Naive B cell (primary cell): ENCODE results near the gene METTL1. TPM values are rescaled to one million over a fixed set of nuclear protein-coding genes. Genes with fewer than 3 reads are reported as not detected.
"Not testable (repeated sequence)": the region's sequence is repeated elsewhere in the genome, so short reads cannot be mapped to it uniquely, and the experiment has no call there.

Experiments used
- ATAC-seq, 2 donors: fragments of 150-1000 bp; cut with Tn5 transposase; 2 replicates each; pipeline ENCODE4 v1.10.0; 2021; ENCODE audit warnings: low read depth in 2 of 2, mild to moderate bottlenecking in 2 of 2, moderate library complexity in 2 of 2
- DNase-seq: peaks from one replicate; pipeline ENCODE4 v3.0.0; 2022
- H3K27ac Mint-ChIP-seq, 6 donors: one replicate each; pipeline ENCODE4 v1.8.0; 2020 to 2022; ENCODE audit warnings: mild to moderate bottlenecking in 6 of 6, mixed read lengths in 6 of 6, moderate library complexity in 5 of 6, inconsistent platforms in 2 of 6
- H3K27me3 Mint-ChIP-seq, 3 donors: one replicate each; pipeline ENCODE4 v1.8.0; 2021 to 2022; ENCODE audit warnings: mixed read lengths in 3 of 3, mild to moderate bottlenecking in 1 of 3
- H3K36me3 Mint-ChIP-seq, 2 donors: one replicate each; pipeline ENCODE4 v1.8.0; 2020 to 2022; ENCODE audit warnings: mixed read lengths in 2 of 2, inconsistent platforms in 1 of 2, mild to moderate bottlenecking in 1 of 2
- H3K4me1 Mint-ChIP-seq, 3 donors: one replicate each; pipeline ENCODE4 v1.8.0; 2020 to 2022; ENCODE audit warnings: mixed read lengths in 3 of 3, inconsistent platforms in 1 of 3, mild to moderate bottlenecking in 1 of 3, moderate library complexity in 1 of 3
- H3K4me3 Mint-ChIP-seq, 8 donors: one replicate each; pipeline ENCODE4 v1.8.0; 2020 to 2022; ENCODE audit warnings: mild to moderate bottlenecking in 8 of 8, mixed read lengths in 8 of 8, moderate library complexity in 8 of 8, inconsistent platforms in 2 of 8
- H3K9me3 Mint-ChIP-seq, 7 donors: one replicate each; pipeline ENCODE4 v1.8.0; 2020 to 2022; ENCODE audit warnings: mixed read lengths in 7 of 7, mild to moderate bottlenecking in 5 of 7, inconsistent platforms in 2 of 7, moderate library complexity in 1 of 7
- polyA plus RNA-seq, 6 donors: library from polyadenylated mRNA; unstranded; fragments of 300-500 nt; fragmentation: Illumina TruSeq; gene quantifications; one replicate each; pipeline ENCODE4 v1.2.3, GENCODE V29; 2021; ENCODE audit warnings: low read depth in 6 of 6

Gene METTL1
- polyA plus RNA-seq, 6 donors from 2014 or later: 6.9 to 13.2 (median 11.4) TPM

DNA sequence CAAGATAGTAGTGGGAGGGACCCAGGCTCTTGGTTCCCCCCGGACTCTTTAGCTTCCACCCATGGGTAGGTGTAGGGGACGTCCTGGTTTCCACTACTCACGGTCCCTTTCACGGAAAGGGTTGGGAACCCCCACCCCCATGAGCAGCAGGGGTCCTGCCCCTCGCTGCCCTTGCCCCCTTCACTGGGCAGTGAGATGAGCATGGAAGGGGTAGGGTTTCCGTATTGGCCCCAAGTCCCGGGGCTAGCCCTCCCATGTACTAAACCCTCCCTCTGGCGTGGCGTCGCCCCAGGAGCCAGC lies 46.1 kb downstream of the METTL1 start:
- Mint-ChIP-seq H3K36me3 (peaks cover 9 to 35% of the 10 kb centered on the region in 2 donors), H3K4me3 (peak overlapping the region in 2 of 8 donors; percentile 75 to 76), H3K27ac (peak overlapping the region in 1 of 6 donors; percentile 94), H3K27me3 (no peaks in the 10 kb centered on the region), H3K9me3 (peaks cover 0 to 3% (median 0%) of the 10 kb centered on the region in 7 donors), H3K4me1 (peaks cover 22 to 29% (median 22%) of the 10 kb centered on the region in 3 donors)
- DNase-seq: no peak
- ATAC-seq: no peak

DNA sequence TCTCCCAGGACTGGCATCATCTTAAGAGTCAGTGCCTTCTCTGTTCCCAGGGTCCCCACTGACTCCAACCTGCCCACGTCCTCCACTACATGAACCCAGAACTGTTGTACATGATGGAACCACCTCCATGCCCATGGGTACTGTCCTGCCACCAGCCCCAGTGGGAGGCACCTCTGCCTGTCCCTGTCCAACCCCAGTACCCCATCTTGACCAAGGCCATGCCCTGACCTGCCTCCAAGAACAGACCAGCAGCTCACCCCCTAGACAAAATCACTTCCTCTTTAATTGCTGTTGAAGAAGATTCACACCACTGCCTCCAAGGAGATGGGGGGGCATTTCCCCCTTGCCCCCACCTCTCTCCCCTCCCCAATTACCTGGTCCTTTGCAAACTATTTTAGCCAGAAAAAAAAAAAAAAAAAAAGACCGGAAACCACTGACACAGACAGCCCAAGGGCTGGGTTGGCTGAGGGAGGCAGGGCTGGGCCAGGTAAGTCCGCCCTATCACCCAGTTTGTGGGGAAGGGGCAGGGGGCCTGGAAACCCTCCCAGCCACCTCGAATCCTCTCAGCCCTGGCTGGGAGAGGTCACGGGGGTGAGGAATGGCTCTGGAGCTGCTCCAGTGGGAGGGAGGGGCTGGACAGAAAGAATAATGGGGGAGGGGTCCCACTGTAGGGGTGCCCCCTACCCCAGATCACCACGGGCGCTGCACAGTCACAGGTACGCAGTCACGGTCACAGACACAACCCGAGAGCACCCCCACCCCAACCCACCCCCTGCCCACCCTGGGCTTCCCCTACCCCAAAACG lies 46.8 kb downstream of the METTL1 start:
- Mint-ChIP-seq H3K36me3 (peaks cover 9 to 37% of the 10 kb centered on the region in 2 donors), H3K9me3 (peaks cover 0 to 3% (median 0%) of the 10 kb centered on the region in 7 donors), H3K4me1 (peaks cover 22 to 29% (median 22%) of the 10 kb centered on the region in 3 donors), H3K27ac (peak overlapping the region; percentile 20 to 90 (median 60)), H3K27me3 (no peaks in the 10 kb centered on the region), H3K4me3 (peak overlapping the region in 1 of 8 donors; percentile 79)
- DNase-seq: no peak
- peak; percentile 41 to 47 for ATAC-seq

DNA sequence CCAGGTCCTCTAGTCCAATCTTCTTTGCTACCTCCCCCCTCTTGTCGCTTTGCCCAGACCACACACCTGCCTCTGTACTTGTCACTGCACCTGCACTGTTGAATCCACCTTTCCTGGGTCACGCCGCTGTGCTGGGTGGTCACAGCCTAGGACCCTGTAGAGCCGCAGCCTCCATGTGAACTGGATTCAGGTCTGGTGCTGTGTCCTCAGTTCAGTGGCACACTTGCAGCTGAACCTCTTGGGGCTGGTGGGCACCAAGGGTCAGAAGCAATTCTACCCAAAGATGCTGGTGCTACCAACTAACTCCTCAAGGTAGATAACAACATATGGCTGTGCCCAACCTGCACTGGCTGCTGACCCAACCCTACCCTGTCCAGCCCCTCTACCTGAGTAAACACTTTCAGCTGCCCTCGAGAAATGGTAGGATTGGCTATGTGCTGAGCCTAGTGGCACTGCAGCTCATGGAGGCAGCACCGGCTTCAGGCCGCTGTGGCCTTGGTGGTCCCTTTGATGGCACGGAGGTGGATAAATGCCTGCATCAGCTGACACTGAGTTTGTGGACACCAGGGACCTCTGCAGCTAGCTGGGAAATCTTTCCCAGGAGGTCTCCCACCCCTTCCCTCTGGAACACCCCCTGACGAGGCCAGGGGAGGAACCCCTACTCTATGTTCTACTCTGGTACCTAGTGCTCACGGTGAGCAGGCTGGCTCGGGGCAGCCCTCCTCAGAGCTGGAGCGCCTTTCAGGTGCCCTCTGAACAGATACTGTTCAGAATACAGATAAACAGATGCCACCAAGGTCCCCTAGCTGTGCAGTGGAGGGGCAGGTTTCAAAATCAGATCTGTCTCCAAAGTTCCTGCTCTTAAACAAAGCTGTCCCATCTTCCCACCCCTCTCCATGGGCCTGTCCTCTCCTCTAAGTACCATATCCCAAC lies 47.6 kb downstream of the METTL1 start:
- Mint-ChIP-seq H3K4me3 (no peak overlapping the region), H3K27ac (peak overlapping the region in 5 of 6 donors; percentile 55 to 90 (median 63)), H3K36me3 (peaks cover 15 to 46% of the 10 kb centered on the region in 2 donors), H3K27me3 (no peaks in the 10 kb centered on the region), H3K9me3 (peaks cover 0 to 3% (median 0%) of the 10 kb centered on the region in 7 donors), H3K4me1 (peaks cover 22 to 31% (median 27%) of the 10 kb centered on the region in 3 donors)
- ATAC-seq (no peak), DNase-seq (no peak)

DNA sequence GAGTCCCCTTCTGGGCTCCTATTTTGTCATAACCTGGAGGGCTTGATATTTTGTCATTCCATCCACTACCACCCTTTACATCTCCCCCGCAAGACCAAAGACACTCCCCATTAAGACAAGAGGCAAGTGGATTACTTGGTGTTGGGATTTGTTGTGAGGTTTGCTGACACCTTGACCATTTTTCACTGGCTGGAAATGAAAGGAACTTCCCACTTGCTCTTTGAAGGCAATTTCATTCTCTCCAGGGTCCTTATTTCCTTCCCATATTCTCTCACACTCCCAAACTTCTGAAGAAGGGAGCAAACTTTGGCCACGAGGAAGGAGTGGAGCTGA lies 48.3 kb downstream of the METTL1 start:
- DNase-seq (no peak), ATAC-seq (no peak)
- Mint-ChIP-seq H3K9me3 (peaks cover 0 to 3% (median 0%) of the 10 kb centered on the region in 7 donors), H3K4me1 (peaks cover 20 to 34% (median 29%) of the 10 kb centered on the region in 3 donors), H3K27me3 (no peaks in the 10 kb centered on the region), H3K27ac (no peak overlapping the region), H3K36me3 (peaks cover 20 to 49% of the 10 kb centered on the region in 2 donors), H3K4me3 (no peak overlapping the region)

DNA sequence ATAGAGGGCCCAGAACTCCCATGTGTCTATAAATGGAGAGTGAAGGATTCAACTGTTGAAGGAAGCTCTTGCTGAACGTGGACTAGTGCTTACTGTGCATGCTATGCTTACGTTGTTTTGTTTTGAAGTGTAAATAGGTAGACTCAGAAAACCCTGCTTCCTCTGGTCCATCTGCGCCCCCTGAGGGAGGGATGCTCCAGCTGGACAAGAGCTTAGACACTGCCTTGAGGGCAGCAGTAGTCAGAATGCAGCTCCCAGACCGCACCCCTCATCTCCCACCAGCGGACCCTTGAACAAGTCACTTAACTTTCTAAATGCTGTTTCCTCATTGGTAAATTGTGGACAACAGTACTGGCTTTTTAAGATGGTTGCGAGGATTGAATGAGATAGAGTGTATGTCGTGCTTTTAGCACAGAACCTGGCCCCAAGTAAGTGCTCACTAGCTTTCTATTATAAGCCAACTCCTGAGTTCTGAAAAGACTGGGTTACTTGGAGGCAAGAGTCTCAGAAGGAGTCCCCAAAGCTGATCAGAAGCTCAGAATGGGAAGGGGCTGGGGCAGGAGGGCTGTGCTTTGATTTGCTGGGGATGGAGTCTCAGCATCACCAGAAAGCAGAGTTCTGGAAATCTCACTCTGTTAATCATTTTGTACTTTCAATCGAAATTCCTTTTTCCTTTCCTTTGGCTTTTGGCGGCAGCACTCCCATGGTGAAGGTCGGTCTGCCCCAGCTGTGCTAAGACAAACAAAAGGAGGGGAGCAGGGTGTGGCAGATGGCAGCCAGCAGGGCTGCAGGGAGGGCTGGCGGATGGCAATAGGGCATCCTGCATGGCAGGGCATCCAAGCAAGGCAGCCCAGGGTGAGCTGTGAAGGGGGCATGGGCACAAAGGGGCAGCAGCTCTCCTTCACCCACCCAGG lies 48.9 kb downstream of the METTL1 start:
- peak overlapping the region in 3 of 6 donors; percentile 15 to 52 (median 26) for H3K27ac Mint-ChIP-seq
- H3K4me1 Mint-ChIP-seq: peaks cover 19 to 34% (median 24%) of the 10 kb centered on the region in 3 donors
- DNase-seq (no peak), ATAC-seq (no peak)
- no peaks in the 10 kb centered on the region for H3K27me3 Mint-ChIP-seq
- H3K9me3 Mint-ChIP-seq: peaks cover 0 to 3% (median 0%) of the 10 kb centered on the region in 7 donors
- peaks cover 19 to 48% of the 10 kb centered on the region in 2 donors for H3K36me3 Mint-ChIP-seq
- H3K4me3 Mint-ChIP-seq: no peak overlapping the region

GRCh38 chr12:57721846-57722608 lies 49.9 kb downstream of the METTL1 start:
- ATAC-seq, H3K27ac Mint-ChIP-seq, H3K9me3 Mint-ChIP-seq, H3K27me3 Mint-ChIP-seq, DNase-seq: not testable (repeated sequence)
- peaks cover 19 to 34% (median 24%) of the 10 kb centered on the region in 3 donors for H3K4me1 Mint-ChIP-seq
- H3K36me3 Mint-ChIP-seq: peaks cover 17 to 46% of the 10 kb centered on the region in 2 donors
- H3K4me3 Mint-ChIP-seq: peak overlapping the region in 2 of 8 donors; percentile 3 to 47

DNA sequence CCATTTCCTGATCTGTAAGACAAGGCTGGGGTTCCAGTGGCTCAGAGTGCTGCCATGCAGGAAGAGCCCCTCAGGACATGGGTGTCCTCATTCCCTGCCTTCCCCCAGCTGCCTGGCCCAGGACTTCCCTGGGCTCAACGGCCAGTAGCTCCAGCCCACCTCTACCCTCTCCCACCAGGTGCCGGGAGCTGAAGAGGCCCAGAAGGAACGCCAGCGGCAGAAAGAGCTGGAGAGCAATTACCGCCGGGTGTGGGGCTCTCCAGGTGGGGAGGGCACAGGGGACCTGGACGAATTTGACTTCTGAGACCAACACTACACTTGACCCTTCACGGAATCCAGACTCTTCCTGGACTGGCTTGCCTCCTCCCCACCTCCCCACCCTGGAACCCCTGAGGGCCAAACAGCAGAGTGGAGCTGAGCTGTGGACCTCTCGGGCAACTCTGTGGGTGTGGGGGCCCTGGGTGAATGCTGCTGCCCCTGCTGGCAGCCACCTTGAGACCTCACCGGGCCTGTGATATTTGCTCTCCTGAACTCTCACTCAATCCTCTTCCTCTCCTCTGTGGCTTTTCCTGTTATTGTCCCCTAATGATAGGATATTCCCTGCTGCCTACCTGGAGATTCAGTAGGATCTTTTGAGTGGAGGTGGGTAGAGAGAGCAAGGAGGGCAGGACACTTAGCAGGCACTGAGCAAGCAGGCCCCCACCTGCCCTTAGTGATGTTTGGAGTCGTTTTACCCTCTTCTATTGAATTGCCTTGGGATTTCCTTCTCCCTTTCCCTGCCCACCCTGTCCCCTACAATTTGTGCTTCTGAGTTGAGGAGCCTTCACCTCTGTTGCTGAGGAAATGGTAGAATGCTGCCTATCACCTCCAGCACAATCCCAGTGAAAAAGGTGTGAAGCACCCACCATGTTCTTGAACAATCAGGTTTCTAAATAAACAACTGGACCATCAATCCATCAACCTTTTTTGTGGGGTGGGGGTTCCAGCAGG lies 51.0 kb downstream of the METTL1 start:
- peaks cover 17 to 42% of the 10 kb centered on the region in 2 donors for H3K36me3 Mint-ChIP-seq

DNA sequence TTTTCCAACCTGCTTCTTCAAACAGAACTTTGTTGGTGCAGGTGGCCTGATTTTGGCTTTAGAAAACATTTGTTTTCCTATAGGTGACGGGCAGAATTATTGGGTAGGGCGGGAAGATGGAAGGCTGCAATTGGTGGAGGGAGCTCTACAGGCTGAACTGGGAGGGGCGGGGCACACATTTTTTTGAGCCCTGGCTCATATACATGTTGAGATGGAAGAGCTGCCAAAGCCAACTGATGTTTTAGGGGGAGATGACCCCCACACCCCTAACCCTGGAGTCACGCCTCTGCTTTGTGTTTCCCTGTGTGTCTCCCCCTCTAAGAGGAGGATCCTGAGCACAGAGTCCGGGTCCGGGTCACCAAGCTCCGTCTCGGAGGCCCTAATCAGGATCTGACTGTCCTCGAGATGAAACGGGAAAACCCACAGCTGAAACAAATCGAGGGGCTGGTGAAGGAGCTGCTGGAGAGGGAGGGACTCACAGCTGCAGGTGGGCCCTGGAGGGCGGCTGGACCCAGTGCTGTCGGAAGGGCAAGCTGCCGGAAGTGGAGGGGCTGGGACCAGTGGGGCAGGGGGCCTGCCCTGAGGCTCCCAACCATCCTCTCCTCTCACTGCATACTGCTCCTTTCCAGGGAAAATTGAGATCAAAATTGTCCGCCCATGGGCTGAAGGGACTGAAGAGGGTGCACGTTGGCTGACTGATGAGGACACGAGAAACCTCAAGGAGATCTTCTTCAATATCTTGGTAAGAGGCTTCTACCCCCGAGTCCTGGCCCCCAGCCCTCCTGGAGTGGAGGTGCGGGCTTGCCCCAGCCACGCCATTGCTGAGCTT lies 51.9 kb downstream of the METTL1 start:
- Mint-ChIP-seq H3K4me3 (no peak overlapping the region), H3K27ac (peak overlapping the region in 1 of 6 donors; percentile 88), H3K36me3 (peaks cover 17 to 46% of the 10 kb centered on the region in 2 donors), H3K27me3 (no peaks in the 10 kb centered on the region), H3K9me3 (no peaks in the 10 kb centered on the region), H3K4me1 (peaks cover 19 to 31% (median 23%) of the 10 kb centered on the region in 3 donors)
- no peak for ATAC-seq
- DNase-seq: no peak

More for the DNA sequence above, 51.0 kb downstream of the METTL1 start:
- H3K4me3 Mint-ChIP-seq: no peak overlapping the region
- ATAC-seq: no peak
- H3K4me1 Mint-ChIP-seq: peaks cover 21 to 31% (median 23%) of the 10 kb centered on the region in 3 donors
- H3K27me3 Mint-ChIP-seq: no peaks in the 10 kb centered on the region
- no peak for DNase-seq
- H3K27ac Mint-ChIP-seq: no peak overlapping the region
- no peaks in the 10 kb centered on the region for H3K9me3 Mint-ChIP-seq

DNA sequence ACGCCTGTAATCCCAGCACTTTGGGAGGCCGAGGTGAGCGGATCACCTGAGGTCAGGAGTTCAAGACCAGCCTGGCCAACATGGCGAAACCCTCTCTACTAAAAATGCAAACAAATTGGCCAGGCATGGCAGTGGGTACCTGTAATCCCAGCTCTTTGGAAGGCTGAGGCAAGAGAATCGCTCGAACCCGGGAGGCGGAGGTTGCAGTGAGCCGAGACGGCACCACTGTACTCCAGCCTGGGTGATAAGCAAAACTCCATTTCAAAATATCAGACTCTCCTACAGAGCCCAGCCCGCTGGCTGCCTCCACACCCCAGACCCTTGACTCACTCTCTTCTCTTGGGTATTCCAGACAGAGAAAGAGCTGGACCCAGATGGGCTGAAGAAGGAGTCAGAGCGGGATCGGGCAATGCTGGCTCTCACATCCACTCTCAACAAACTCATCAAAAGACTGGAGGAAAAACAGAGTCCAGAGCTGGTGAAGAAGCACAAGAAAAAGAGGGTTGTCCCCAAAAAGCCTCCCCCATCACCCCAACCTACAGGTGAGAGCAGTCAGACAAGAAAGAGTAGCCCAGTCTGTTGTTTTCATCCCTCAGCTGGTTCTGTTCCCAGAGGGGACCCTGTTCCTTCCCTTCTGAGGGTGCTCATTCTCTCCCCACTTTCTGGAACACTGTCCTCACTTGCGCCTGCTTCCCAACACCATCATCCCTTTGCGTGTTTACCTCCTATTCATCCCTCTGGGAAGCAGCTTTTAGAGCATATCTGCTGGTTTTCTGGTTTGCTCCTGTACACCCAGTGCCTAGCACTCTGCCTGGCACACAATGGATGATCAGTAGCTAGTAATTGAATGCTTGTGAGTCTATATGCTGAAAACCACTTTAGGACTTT lies 53.0 kb downstream of the METTL1 start:
- Mint-ChIP-seq H3K27me3 (no peaks in the 10 kb centered on the region), H3K27ac (no peak overlapping the region), H3K9me3 (no peaks in the 10 kb centered on the region), H3K4me1 (peaks cover 13 to 20% (median 15%) of the 10 kb centered on the region in 3 donors), H3K36me3 (peaks cover 17 to 46% of the 10 kb centered on the region in 2 donors), H3K4me3 (no peak overlapping the region)
- ATAC-seq (no peak), DNase-seq (no peak)
